HG02870 (cell line): ENCODE results near the gene BRMS1.
"Not testable (repeated sequence)": the region's sequence is repeated elsewhere in the genome, so short reads cannot be mapped to it uniquely, and the experiment has no call there.

ENCODE experiments used
- ATAC-seq: cut with Tn5 transposase; IDR thresholded peaks from one replicate; pipeline ENCODE4 v1.9.1; 2021; ENCODE audit warnings: mild to moderate bottlenecking, moderate library complexity; ENCODE audit not compliant: unreplicated experiment

Gene BRMS1

DNA sequence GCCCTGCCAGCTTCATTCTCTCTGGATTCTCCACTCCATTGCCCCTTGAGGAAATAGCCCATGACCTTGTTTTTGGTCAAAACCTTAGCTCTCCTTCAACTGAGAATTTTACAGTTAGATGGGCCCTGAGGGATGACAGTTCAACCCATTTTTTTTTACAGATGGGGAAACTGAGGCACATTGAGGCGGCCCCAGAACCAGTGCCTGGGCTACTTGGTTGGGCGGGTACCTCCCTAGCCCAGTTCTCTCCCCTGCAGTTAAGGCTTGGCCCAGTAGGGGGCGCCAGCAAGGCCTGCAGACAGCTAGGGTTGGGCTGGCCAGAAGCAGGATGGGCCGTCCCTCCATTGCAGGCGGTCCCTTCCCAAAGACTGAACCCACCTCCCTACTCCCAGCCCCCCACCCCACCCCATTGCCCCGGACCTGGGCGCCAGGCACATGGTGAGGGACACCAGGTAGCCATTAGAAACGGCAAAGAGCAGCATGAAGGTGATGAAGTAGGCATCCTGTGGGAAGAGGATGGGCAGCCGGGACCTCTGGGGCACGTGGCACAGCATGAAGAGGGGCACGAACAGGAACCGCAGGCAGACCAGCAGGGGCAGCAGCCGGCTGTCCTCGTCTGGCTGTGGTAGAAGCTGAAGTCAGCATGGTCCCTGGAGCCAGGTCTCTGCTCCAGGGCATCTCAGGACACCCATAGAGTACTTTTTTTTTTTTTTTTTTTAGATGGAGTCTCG is 19.1 kb upstream of the BRMS1 start:
- ATAC-seq, result no peak

DNA sequence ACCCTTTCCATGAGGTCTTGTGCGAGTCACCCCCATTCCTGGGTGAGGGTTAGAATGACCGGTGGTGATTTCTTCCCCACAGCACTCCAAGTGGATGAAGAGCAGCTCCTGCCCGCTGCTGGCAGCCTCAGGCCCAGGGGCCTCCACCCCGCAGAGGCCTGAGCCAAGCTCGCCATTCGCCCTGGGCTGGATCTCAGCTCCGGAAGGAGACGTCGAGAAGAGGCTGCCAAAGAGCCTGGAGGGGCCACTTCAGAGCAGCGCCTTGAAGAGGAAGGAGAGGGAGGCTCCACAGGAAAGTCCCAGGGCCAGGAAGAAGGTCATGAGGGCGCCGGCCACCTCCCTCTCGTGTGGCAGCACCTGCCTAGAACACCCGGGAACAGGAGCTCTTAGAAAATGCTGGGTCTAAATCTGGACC is 18.3 kb upstream of the BRMS1 start:
- ATAC-seq, result no peak

DNA sequence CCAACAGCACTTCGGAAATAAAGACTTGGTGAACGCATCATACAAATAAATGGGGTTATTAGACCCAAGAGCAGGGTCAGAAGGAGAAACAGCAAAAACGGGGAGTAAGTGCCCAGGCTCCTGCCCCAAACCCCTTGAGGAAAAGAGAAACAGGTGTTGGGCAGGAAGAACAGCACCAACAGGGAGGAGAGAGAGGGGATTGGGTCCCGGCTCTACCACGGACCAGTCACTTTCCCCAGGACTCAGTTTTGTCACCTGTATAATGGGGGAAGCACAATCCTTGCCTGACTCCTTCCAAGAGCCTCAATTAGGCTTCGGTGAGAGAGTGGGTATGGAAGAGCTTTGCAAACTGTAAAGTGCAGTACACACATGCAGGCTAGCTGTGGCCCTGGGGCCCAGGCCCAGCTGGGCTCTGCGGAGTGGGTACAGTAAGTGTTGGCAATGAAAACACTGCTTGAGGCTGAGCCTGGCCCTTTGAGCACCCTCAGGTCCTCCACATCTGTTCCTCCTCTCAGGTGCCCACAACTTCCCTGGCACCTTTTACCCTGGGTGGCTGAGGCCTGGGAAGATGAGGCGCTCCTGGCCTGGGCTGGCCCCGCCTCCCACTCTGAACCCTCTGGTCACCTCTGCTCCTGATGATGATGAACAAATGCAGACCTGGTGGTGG is 17.7 kb upstream of the BRMS1 start:
- no peak for ATAC-seq

DNA sequence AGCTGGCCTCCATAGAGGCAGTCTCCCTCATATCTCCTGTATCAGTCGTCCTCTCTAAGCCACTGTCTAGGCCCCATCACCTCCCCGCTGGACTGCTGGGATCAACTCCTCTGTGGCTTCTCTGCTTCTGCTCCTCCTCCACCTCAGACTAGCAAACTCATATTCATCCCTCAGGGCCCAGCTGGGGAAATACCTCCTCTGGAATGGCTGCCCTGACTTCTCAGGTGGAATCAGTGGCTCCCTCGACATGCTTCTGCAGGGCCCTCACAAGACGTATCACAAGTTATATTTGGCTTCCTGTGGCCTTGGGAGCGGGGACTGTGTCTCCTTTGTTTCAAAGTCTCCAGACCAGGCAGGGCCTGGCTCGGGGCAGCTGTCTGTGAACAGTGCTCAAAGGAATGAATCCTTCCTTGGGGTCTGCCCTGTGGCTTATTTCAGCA is 16.6 kb upstream of the BRMS1 start:
- no peak for ATAC-seq

DNA sequence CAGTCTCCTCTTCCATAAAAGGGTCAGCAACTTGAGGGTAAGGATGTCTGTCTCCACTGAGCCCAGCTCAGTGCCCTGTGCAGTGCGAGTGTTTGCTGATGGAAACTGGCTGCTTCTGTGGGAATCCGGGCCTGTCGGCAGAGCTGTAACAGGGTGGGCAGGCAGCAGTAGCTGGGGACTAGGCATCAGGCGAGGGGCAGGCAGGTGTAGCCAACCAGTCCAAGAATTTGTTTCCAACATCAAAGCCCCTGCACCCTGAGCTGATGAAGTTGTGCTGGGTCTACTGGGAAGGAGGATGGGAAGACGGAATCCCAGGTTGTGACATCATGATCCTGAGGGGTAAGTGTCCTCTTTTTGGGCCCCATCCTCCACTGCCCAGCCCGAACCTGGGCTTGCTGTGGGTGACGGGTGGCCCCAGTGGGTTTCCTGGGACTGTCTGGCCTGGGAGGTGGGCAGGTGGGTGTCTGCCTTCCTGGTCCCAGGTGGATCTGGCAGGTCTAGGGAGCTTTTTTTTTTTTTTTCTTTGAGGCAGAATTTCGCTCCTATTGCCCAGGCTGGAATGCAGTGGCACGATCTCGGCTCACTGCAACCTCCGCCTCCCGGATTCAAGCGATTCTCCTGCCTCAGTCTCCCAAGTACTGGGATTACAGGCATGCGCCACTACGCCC is 15.6 kb upstream of the BRMS1 start:
- no peak for ATAC-seq

DNA sequence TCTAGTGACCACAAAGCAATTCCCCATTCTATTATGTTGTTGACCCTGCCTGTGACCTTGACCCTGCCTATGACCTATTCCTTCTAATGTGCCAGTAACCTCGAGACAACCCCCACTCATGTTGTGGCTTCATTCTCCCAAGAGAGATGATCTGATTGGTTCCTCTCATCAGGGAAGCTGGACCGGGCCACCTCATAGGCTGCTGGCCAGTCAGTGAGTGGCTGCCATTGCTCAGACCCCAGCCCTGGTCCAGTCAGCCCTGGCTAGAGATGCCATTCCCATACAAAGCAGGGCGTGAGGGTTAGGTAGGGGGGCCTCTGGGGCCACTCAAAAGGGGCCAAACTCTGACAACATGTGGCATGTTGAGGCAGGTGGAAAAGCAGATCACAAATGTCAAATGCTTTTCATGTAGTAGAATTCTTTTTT is 14.8 kb upstream of the BRMS1 start:
- ATAC-seq, result no peak

DNA sequence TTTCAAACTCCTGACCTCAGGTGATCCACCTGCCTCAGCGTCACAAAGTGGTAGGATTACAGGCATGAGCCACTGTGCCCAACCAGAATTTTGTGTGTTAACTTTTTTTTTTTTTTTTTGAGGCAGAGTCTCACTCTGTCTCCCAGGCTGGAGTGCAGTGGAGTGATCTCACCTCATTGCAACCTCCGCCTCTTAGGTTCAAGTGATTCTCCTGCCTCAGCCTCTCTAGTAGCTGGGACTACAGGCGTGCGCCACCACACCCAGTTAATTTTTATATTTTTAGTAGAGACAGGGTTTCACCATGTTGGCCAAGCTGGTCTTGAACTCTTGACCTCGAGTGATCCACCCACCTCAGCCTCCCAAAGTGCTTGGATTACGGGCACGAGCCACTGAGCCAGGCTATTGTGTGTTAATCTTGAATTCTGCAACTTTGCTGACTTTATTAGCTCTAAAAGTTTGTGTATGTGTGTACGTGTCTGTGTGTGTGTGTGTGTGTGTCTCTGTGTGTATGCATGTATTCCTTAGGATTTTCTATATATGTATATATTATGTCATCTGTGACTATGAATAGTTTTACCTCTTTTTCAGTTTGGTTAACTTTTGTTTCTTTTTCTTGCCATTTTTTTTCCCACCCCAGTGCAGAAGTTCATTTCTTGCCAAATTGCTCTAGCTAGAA is 5.8 kb upstream of the BRMS1 start:
- not testable (repeated sequence) for ATAC-seq

DNA sequence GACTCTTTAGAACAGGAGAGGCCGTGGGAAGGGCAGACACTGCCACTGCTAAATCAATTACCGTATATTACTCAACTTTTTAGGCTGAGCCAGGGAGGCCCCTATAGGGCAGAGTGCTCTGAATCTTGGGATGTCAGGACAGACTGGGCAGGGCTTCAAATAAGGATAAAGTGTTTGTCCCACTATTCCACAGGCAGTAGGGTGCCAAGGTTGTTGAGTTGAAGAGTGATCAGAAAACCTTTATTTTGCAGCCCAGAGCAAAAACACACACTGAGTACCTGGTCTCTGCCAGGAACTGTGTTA is 4.1 kb upstream of the BRMS1 start:
- no peak for ATAC-seq

DNA sequence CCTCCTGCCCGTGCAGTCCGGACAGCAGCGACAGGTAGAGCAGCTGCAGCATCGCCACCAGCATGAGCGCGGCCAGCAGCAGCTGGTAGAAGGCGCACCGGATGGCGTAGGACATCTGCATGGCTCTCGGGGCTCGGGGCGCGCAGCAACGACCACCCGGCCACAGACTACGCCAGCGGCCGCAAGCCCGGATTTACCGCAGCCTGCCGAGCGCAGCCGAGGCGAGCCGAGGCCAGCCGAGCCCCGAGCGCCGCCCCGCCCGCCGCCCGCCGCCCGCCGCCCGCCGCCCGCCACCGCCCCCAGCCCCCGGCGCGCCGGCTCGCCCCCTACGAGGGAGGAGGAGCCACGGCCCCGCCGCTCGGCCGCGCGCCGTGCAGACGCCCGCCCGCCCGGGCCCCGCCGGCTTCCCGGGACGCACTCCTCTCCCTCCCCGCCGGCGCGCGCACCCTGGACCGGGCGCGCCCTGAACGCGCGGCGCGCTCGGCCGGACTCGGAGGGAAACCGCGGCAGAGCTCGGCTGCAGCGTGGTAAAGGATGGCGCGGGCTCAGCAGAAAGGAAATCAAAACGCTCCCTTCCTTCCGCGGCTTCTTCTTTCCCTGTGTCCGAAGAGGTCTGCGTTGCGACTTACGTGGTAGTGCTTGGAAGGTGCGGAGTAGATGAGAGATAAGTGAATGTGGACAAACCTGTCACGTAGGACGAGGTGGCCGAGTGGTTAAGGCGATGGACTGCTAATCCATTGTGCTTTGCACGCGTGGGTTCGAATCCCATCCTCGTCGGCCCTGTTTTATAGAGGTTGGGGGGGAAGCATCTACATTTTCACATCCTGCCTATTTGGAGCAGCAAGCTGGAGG is 2.7 kb upstream of the BRMS1 start, which contains the start of gene B4GAT1:
Gene B4GAT1 (minus strand): TSS at position 205 of the 852 bp plus-strand sequence. CDS start 84 bp downstream, at position 121.
- ATAC-seq, result peak; percentile 39

DNA sequence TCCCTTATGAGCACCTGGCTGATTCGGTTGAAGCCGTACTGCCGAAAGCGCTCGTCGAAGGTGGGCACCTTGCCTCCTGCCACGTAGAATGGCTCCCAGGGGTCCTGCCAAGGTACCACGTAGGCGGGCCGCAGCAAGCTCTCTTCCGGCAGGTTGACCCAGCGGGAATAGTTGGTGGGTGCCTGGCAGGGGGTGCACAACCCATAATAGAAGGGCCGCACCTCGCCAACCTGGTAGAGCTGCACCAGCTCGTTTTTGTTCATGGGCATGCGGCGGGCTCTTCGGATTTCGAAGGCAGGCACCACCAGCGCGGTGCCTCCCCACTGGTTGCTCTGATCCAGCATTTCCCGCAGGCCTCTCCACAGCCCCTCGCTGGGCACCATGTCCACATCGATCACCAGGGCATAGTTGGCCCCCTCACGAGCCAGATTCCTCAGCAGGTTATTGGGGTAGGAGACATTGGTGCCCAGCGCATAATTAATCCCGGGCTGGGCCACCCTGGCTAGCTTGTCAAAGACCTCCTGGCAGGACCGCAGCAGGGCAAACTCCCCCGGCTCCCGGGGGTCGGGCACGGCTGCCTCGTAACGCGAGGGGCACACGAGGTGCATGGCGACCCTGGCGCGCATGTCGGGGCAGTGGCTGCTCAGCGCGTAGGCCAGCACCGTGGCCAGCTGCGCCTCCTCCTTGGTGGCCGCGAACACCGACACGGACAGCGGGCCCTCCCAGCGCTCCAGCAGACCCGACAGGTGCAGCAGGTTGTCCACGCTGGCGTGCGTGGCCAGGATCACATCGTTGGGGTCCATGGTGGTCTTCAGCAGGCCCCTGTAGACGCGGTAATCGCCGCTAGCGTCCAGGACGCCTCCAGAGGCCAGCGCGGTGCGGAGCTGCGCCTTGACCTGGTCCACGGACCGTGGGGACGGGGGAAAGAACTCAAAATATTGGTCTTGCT is 1.8 kb upstream of the BRMS1 start:
- no peak for ATAC-seq

DNA sequence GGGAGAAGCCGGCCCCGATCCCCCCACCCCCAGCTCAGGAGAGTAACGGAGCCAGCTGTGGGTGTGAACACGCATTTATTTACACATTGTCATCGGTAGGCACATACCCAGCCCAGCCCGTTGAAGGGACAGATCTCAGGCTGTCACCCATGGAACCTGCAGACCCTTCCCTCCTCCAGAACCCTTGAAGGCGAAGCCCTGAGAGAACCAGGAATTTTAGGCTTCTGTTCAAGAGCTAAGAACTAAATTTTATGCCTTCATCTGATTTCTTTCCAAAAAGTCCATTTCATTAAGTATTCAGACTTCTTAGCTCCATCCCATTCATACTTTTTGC is 379 bp upstream of the BRMS1 start:
- ATAC-seq, result no peak

DNA sequence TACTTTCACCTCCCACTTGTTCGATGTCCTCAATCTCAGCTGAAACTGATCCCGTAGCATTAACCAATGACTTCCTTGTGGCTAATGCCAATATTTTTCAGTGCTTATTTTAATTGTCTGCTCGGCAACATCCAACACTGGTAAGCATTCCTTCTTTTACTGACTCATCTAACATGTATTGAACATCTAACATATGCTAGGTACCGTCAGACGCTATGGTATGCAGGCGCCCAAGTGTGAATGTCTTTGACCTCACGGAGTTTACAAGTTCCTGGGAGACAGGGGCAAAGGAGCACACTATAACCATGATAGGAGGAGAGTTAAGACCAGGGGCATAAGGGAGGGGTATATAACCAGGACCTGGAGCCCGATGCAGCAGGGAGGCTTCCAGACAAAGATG is 1.7 kb downstream of the BRMS1 start:
- ATAC-seq, result no peak

DNA sequence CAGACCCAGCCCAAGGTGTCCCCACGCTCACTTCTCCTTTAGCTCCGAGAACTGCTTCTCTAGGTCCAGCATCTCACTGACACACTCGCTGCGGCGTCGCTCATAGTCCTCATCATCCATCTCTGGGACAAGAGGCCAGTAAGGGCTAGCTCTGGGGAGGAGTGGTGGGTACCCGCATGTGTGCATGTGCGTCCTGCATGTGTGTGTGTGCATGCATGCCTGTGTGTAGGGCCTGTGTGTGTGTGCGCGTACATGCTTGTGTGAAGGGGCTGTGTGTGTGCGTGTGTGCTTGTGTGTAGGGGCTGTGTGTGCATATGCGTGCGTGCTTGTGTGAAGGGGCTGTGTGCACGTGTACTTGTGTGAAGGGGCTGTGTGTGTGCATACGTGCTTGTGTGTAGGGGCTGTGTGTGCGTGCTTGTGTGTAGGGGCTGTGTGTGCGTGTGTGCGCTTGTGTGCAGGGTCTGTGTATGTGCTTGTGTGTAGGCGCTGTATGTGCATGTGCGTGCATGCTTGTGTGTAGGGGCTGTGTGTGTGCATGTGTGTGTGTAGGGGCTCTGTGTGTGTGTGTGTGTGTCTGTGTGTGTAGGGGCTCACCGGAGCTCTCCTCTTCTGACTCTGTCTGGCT is 3.3 kb downstream of the BRMS1 start:
- no peak for ATAC-seq

DNA sequence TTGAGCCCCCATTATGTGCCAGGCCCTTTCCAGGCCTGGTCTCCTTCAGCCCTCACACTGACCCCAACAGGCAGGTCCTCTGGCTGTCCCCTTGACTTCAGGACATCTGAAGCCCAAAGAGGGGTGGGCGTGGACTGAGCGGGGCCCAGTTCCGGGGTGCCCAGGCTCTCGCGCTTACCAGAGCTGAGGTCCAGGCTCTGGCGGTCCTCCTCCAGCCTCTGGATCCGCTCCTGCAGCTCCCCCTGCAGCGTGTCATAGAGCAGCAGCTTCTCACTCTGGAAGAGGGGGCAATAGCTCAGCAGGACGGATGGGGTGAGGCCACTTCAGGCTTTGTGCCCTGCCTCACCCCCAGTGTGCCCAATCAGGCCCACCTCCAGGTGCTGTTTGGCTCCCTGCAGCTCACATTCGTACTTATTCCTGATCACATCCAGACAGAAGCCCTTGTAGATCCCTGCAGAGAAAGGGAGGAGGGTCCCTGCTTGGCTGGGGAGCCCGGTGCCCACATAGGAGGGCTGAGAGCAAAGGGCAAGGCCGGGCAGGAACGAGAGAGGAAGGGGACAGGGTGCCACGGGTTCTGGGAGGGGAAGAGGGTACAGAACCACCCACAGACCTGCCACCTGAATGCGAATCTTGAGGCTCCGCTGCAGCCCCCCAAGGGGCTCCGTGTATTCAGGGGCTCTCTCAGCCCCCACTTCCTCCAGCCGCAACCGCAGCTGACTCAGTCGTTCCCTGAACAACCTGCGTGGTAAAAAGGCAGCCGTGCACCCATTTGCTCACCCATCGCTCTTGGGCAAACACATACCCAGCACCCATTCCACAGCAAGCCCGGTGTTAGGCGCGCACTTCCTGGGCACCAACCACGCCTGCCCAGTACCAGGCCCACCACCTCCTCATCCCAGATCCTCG is 4.1 kb downstream of the BRMS1 start:
- no peak for ATAC-seq

DNA sequence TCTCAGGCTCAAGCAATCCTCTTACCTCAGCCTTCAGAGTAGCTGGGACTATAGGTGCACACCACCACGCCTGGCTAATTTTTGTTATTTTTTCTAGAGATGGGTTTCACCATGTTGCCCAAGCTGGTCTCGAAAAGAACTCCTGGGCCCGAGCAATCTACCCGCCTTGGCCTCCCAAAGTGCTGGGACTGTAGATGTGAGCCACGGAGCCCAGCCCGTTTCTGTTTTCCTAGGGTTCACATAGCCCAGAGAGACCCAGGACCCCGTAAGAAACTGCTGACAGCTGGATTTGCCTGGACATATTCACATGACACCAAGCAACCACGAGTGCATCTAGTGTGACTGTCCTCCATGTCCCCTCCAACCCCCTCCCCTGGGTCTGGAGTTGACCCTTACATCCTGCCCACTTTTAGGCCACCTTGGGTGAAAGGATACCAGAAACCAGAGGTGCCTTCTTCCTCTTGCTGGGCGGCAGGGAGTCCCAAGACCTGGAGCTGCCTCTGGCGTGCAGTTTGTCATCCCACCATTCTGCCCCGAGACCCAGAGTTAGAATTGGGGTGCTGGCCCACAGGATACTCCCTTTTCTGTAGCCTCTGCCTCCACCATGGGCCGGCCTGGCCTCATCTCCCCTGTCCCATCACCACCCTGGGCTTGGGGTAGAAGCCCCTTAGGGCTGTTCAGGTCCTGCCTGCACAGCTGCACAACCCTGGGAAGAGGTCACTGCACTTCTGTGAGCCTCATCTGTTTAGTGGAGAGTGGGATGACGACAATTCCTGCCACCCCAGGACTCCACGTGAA is 5.0 kb downstream of the BRMS1 start:
- no peak for ATAC-seq

DNA sequence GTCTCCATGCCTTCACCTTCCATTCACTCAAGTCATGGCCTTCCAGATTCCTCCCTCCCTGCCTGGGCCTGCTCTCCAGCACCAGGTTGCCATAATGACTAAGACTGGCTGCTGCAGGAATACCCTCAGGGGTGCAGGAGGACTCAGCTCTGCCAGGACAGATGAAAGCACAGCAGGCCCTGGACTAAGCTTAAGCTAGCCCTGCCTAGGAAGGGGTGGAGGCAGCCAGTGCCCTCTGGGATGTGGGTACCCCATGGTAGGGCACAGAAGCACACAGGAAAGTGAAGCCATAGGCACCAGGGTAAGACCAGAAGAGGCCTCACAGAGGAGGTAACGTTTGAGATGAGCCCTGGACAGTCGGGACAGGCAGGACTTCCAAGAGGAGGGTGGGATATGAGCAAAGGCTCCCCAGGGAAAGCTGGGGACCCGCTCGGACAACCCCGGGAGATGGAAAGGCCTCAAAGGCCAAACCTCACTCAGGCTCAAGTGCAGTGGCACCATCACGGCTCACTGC is 5.7 kb downstream of the BRMS1 start:
- no peak for ATAC-seq
